MM.1S (cell line): Measurements from ENCODE around the gene FBRS.

Source experiments
- CTCF ChIP-seq: fragments of 300-600 bp; sonication (generic); IDR thresholded peaks from 2 replicates; pipeline ENCODE4 v1.5.1; 2016; ENCODE audit warnings: antibody characterized with exemption, low read length, mixed read lengths
- EZH2 ChIP-seq: fragments of 300-600 bp; sonication (generic); optimal IDR thresholded peaks from 2 replicates; pipeline ENCODE3; 2017; ENCODE audit warnings: low read depth, mild to moderate bottlenecking, antibody characterized with exemption, low read length, mixed read lengths

- TF ChIP-seq CTCF, result no peak
- no peak for TF ChIP-seq EZH2
Observed at GRCh38 chr16:30669903-30670824, 11.9 kb downstream of the FBRS start.
